GM21529 (cell line): ENCODE measurements around the gene MTERF4.

Experiments
- ATAC-seq: cut with Tn5 transposase; IDR thresholded peaks from one replicate; pipeline ENCODE4 v1.9.1; 2021; ENCODE audit not compliant: unreplicated experiment

Gene MTERF4

DNA sequence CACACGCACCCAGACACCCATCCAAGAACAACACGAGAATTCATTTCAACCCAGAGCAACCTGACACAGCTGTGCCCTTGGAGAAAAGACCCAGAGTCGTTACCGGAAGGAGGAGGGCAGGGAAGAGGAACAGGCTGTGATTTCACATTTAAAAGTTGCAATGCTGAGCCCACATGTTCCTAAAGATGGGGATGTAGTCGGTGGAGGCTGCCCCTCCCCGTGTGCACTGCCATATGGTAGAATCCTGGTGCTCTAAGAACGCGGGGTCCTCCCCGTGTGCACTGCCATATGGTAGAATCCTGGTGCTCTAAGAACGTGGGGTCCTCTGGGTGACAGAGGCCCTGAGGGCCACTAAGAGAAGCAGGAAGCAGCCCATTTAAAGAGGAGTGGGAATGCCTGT is 10.9 kb downstream of the MTERF4 start:
- ATAC-seq, result no peak

DNA sequence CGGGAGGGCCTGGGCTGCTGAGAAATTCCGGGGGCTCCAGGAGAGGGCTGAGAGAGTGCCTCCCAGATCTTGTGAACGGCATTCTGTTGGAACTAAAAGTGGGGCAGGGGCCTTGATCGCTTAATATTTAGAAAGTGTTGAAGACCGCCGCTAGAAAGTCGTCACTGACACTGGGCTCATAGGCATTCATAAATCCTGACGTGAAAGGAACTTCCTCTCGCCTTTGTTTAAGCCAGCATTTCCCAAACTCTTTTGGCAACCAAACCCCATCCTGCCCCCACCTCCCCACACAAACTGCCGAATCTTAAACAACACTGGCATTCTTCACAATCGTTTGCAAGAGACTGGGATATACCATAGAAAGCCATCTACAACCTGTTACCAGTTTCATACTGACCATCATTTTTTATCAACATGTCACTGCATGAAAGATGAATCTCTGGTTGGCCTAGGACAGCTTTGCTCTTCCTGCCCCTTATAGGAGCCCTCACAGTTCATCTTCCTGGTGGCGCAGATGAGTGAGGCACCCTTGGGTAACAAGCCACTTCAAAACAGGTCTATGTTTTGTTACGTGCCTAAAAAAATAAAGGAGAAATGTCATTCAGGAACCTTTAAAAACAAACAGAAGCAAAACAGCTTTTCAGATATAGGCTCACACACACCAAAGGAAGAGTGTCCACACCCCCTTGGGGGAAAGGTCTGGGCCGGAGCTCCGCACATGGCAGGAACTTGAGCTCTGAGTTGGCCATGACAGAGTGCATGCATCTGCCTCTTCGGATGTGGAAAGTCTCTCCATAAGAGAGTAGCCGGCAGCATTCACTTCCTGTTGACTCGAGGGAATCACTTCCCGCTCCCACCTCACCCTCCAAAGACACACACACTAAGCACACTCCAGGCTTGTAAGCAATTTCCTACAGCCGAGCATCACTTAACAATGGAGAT is 13.0 kb downstream of the MTERF4 start:
- no peak for ATAC-seq

DNA sequence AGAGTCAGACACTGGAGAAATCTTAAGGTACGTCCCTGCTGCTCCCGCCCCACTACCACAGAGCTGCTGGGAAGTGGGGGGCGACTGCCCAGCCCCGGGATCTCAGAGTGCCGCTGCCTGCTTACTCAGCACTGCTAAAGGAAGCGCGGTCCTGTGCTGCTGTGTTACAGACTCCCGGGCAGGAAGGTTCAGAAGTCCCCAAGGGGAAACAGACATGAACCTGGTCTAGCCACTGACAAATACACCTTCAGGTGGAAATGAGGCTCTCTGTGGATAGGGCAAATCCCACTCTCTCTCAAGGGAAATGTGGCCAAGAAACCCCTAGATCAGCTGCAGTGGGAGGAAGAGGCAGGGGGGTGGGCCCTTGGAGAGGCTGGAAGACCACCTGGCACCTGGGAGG is 13.7 kb downstream of the MTERF4 start:
- peak; percentile 53 for ATAC-seq

DNA sequence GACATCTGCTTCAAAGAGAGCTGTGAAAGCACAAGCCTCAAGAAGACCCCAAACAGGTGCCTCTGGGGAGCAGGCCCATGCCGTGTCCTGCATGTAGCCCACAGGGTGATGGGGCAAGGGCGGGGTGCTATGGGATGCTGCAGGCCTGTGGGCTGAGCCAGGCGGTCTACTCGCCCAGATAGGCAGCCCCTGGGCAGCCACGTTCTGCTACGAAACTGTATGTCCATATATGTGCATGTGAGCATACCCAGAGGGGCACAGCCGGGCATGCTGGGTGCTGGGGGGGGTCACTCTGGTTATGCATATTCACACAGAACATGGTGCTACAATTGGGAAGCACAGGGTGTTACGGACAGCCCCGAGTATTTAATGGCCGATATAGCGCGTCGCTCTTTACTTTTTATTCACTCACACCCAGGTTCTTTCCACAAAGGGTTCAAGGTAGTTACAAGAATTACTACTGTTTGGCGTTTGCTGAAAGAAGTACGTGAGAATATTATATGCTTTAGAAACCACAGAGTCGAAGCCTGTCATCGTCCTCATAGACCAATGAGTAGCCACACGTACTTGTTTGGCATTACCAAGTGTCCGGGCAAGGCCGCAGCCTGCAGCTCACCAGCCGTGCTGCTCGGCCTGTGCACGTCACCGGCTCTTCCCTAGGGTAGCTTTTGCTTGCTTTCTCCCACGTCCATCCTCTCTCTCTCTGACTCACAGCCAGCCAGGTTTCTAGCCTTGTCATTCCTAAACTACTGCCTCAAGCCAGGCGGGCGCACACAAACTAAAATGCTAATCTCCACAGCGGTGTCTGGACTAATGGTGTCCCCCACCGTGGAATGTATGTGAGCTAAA is 14.4 kb downstream of the MTERF4 start:
- peak; percentile 86 for ATAC-seq

DNA sequence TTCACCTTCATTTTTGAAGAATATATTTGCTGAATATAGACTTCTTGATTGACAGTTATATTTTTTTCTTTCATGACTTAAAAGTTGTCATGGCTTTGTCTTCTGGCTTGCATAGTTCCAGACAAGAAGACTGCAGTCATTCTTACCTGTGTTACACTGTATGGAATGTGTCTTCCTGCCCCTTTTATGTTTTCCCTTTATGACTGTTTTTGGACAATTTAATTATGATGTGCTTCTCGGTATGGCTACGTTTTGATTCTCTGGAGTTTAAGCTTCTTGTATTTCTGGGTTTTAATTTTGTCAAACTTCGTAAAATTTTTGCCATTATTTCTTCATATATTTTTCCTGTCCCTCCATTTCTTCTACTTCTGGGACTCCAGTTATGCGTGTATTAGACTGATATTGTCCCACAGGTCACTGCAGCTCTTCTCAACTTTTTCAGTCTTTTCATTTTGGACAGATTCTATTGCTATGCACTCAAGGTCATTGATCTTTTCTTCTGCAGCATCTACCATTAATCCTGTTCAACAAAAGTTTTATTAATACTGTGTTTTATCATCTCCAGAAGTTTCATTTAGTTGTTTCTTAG is 17.1 kb downstream of the MTERF4 start:
- ATAC-seq, result no peak

DNA sequence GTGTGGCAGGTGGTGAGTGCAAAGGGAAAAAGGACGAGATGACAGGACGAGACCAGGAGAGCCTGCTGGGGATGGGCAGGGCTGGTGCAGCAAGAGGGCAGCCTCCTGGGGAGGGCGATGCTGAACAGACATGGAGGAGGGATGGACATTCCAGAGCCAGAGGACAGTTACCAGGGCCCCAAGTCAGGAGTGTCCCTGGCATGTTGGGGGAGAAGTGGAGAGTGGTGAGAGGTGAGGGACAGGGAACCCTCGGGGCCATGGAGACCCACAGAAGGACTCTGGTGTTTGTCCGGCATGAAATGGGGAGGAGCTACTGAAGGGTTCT is 19.0 kb downstream of the MTERF4 start:
- no peak for ATAC-seq

DNA sequence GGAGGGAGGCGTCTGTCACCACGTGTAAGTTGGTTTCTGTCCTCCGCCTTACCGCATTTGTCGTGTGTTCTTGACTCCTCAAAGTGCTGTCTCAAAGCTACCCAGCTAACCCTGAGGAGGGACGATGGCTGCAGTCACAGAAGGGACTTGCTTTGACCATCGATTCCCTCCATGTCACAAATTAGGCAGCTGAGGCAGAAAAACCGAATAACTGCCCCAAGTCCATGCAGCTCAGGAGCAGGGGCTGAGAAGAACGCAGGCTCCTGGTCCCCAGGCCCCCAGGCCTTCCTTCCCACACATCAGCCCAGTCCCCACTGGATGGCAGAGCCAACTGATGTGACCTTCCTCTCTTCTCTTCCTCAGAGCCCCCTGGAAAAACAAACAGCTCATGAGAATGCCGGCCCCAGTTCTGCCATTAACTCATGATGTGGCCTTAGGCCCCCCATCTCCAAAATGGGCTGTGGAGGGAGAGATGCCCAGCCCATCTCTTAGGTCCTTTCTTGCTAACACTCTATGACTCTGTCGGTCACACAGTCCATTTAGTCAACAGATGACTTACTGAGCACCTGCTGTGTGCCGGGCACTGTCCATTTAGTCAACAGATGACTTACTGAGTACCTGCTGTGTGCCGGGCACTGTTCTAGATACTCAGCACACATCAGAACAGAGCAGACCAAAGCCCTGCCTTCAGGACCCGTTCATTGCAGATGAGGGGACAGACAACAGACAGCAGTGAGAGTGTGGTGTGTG is 19.6 kb downstream of the MTERF4 start:
- ATAC-seq, result no peak

DNA sequence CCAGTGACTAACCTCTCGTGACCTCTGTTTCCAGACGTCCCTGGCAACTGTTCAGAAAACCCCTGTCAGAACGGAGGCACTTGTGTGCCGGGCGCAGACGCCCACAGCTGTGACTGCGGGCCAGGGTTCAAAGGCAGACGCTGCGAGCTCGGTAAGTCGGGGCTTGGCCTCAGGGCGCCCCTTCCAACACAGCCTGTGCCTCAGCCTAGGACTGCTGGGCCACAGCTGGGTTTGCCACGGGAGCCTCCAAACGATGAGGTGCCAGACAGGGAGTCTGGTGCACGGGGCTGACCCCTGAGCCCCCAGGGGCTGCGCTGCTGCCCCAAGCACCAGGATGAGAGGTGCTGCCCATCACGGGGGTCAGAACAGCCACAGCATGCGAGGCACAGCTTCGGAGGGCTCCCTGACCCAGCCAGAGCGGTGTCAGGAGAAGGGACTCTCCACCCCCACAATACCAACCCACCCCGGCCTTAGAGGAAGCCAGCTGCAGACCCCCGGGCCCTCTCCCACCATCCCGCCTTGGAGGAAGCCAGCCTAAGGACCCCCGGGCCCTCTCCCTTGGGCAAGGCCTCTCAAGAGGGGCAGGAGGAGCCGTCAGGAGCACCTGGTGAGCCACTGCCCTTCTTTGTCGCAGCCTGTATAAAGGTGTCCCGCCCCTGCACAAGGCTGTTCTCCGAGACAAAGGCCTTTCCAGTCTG is 20.3 kb downstream of the MTERF4 start:
- ATAC-seq, result no peak

DNA sequence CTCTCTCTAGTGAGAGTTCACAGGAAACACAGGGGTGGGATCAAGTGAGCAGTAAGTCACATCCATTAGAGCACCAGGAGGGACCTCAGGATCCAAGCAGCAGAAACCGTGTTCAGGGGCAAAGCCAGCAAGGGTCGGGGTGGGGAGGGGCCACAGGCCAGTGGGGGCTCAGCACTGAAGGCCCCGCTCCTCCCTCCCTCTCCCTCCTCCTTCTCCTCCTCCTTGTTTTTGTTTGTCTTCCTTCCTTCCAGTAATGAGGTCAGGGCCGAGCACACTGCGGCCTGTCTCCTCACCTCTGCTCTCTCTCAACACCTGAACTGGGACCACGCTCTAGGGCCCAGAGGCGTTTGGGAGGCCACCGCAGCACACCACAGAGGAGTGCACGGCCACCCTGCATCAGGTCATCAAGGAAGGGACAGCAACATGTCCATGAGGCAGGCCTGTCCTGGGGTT is 20.9 kb downstream of the MTERF4 start:
- no peak for ATAC-seq

DNA sequence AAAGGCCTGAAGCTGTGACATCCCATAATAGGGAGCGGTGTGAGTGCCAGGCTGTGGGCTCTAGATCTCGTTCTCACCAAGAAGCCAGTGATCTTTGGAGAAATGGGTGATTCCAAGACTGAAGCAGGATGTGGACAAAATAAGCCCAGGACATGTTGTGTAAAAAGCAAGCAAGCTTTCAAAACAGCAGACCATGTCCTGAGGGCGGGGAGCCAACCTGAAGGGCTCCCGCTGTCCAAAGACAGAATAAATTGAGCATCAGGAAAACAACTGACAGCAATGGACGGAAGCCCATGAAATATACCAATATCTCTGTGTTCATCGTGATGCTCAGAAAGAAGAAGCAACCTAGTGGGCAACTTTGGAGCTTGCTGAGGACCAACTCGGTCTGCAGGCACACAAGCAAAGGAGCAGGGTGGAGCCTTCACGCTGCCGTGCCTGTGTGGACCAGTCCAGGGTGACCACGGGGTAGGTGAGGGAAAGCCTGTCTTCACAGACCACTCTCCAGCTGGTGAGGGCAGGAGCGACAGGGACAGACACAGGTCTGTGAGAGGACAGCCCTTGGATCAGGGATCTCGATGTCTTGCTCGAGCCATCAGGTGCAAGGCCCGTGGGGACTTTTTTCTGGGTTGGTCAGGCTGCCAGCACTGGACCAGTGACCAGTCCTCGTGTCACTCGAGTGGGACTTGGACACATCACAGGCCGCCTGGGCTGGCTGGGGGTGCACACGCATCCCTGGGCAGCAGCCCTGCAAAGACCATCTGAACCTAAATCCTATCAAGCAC is 21.5 kb downstream of the MTERF4 start:
- no peak for ATAC-seq

DNA sequence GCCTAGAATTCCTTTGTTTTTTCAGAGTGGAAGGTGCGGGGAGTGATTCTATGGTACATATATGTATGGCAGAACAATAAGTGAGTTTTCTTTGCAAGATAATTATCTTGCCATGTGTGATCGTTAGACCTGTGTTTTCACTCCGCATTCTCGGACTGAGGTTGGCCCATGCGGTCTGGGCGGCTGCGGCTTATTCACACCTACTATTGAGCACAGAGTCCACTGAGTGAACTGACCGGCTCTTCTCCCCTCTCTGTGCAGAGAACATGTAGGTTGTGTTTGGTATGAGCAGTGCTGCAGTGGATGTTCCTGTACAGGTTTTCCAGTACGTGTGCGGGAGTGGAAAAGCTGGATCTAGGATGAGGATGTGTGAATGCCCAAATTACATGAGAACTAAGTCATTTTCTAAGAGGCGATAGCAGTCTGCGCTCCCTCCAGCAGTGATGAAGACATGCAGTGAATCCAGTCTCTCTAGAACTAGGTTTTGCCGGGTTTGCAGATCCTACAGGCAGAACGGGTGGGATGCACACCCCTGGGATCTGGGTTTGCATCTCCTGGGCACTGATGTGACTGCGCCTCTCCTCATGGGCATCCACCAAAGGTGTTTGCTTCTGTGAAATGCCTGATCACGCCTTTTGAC is 27.1 kb downstream of the MTERF4 start:
- no peak for ATAC-seq

DNA sequence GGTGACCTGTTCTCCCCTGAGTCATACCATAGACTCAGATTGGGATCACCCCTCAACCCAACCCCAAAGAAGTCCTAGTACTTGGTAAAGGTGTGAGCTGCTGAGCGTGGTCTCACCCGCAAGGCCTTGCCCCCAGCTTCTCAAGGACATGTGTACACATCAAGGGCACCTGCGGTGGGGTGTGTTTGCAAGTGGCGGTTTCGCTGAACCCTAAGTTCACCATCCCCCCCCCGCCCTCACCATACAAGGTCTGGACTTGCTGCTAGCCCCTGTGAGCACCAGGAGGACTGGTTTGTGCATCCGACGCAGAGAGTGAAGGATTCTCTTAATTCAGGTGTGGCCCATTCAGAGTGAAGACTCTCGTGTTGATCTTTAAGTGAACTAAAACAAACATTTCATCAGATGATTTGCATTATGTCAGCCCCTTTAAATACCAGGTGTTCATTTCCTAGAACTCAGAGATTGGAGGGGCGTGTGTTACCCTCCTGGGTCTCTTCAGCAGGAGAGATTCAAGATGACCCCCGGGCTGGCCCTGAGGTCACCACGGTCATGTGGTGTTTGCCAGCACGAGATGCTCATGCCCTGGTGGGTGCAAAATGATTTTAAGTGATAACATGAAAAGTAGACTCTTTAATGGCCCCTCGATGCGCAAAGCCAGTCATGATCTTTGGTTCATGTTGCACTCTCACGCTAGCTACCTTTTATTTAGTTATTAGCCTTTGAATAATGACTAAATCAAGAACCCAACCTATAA is 27.8 kb downstream of the MTERF4 start:
- no peak for ATAC-seq

DNA sequence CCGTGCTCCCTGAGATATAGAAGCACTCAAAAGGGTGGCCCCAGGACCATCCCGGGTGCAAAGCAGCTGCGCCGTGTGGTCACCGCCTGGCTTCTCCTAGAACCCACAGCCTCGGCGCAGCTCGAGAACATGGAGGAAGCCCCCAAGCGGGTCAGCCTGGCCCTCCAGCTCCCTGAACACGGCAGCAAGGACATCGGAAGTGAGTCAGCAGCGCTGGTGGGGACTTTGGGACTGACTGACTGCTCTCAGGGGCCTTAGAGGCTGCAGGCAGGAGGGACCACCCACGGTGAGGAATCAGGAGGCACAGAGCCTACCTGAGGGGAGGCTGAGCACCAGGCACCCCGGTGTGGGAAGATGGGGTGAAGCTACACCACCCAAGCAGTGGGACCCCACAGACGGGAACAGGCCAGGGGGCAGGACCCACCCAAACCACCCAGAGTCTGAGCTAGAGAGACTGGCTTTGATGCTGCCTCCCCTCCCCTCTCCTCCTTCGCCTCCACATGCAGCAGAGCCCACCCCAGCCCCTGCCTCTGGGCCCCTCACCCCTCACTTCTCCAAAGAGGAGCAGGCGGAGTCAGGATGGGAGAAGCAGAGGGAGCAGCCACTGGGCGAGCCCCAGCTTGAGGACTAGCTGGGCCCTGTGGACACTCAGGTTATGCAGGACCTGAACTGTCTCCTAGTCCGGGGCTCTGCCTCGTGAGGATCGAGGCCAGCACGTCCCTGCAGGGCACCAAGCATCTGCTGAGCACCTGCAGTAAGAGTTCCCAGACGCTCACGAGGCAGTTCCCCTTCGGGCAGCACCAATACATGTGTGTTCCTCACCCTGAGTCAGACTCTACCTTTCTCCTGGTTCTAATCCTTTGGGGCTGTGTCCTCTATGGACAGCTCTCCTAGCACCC is 28.7 kb downstream of the MTERF4 start:
- no peak for ATAC-seq

DNA sequence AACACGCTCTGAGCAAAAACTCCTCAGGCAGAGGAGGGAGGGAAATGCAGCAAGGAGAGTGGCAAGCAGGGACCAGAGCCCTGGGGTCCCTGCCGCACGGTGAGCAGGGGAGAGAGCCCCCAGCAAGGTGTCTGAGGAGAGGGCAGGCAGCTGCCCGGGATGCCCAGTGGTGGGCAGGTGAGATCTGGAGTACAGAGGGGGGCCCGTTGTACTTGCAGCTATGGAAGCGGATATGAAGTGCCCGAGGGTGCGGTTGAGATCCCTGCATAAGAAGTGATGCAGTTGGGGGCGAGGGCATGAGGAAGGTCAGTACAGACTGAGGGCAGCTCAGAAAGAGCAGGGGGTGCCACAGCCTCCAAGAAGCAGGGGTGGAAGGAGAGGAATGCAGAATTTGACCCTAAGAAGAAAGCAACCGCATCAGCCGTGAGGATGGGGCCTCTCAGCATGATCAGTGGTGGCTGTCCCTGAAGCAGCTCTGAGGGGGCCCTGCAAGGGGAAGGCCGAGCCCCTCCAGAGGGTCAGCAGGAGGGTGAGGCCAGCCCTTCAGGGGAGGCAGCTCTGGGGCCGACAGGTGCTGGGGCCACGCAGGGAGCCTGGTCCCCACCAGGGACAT is 29.4 kb downstream of the MTERF4 start:
- no peak for ATAC-seq

DNA sequence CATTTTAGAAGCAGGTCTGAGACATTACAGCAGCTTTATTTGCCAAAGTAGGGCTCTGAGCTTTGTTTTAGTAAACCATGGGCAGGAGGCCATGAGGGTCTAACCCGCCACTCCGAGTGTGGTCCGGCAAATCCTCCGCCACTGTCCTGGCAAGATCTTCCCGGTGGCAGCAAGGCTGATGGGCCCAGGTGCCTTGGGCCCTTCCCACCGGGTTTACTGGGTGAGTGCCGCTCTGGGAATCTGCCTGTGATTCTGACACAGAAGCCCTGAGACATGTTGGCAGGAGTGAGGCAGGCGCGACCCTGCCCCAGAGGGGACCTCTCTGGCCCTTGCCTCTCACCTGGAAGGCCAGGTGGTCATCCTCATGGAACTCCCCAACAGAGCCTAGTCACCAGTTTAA is 29.9 kb downstream of the MTERF4 start:
- no peak for ATAC-seq

DNA sequence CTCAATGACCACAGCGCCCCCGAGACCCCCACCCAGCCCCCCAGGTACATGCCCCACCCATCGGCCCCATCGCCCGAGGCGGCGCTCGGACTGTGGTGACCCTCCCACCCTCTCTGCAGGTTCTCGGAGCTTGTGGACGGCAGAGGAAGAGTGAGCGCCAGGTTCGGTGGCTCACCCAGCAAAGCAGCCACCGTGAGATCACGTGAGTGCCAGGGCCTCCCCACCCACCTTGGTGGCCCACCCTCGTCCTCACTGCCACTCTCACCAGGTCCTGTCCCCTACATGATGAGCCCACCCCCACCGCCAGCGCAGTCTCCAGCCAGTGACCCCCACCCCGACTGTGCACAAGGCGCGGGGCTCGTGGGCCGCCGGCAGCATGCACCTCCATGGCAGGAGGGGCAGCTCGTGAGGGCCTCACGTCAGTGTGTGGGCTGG is 30.4 kb downstream of the MTERF4 start:
- no peak for ATAC-seq
